ENCODE results near the gene CYP2S1. TPM values are rescaled to one million over a fixed set of nuclear protein-coding genes. Genes with fewer than 3 reads are reported as not detected.

The CYP2S1 gene
- total and polyA plus RNA-seq, 9 of the 15 experiments (the other 6 are each of a cell fraction or from before 2014, with no cell fraction given), result 0.07 to 1.9 (median 0.41) TPM

DNA sequence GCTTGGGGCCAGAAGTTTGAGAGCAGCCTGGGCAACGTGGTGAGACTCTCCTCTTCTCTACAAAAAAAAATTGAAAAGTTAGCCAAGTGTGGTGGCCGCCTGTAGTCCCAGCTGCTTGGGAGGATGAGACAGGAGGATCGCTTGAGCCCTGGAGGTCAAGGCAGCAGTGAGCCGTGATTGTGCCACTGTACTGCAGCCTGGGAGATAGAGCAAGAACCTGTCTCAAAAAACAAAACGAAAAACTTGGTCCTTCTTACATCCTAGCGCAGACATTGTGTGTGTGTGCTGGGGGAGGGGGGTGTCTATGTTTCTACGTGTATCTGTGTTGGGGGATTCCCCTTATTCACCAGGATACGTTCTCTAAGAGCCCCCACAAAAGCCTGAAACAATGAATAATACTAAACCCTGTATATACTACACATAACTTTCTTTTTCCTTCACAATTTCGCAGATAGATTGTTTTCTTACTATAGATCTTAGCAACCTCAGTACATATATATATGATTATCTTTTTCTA is 33.9 kb downstream of the CYP2S1 start:
- H2AFZ ChIP-seq (ENCODE audit: low read depth, low read length), result peak overlapping the region; percentile 92
- intact Hi-C loops (cut with micrococcal nuclease) (loop anchor here (5.0 kb wide), 1 partner anchor 35 kb away; the partner anchor contains the start of gene HNRNPUL1), in situ Hi-C loops (cut with MboI) (no loop called here)
- H3K9me1 ChIP-seq (ENCODE audit: control insufficient read depth, insufficient read depth, low read length), result no peaks in the 10 kb centered on the region
- H3K79me2 ChIP-seq (ENCODE audit: control insufficient read depth, insufficient read depth, low read length), result no peaks in the 10 kb centered on the region
- H3K4me3 ChIP-seq, result peak overlapping the region; percentile 40; the same call in 1 of the 2 replicates
- BruUV-seq (replicated peaks), result no TSS peak
- FAIRE-seq (no peak), DNase-seq (ENCODE audit: extremely low read depth in 1 of 4, low spot score in 3 of 4) (no peak), ATAC-seq (no peak)
- POLR2A ChIA-PET, result interaction anchor here (1.1 to 1.7 kb wide), 2 partner anchors 18 to 37 kb away, joined by 6 read pairs; partner anchors contain the start of gene HNRNPUL1
- TF ChIP-seq GABPB1 (CRISPR knock-in tag; IDR thresholded peaks at IDR 0.05) (no peak), RCOR1 (IDR thresholded peaks at IDR 0.05; ENCODE audit: borderline replicate concordance in 1 of 2, low read depth in 2 of 2, low read length in 2 of 2) (0 out of 4 replicates have a peak, but pooled peaks of 1 of the 2 experiments have one; percentile 2), BRCA1 (IDR thresholded peaks at IDR 0.05) (no peak), BRCA1 (CRISPR knock-in tag; IDR thresholded peaks at IDR 0.05) (0 out of 2 replicates have a peak, but pooled peaks have one; percentile 6)
- H3K9ac ChIP-seq (ENCODE audit: insufficient read depth in 1 of 2, low read depth in 2 of 2, low read length in 2 of 2), result peak overlapping the region; percentile 71 to 89
- peak overlapping the region; percentile 92 for H3K4me2 ChIP-seq (ENCODE audit: insufficient read depth, low read length)
- CTCF ChIA-PET (ENCODE audit: low intra/inter-chr PET ratio), result no interaction called here
- no peaks in the 10 kb centered on the region for H4K20me1 ChIP-seq (replicated peaks; ENCODE audit: control insufficient read depth, insufficient read depth, low read length)
- H3K27me3 ChIP-seq (ENCODE audit: control insufficient read depth in 2 of 2, insufficient read depth in 2 of 2, low read length in 2 of 2), result no peaks in the 10 kb centered on the region; a peak in 1 of 5 replicates
- H3K4me1 ChIP-seq (replicated peaks in 1 of 2; ENCODE audit: control insufficient read depth in 2 of 2, insufficient read depth in 2 of 2, low read length in 2 of 2), result peaks cover 30 to 31% of the 10 kb centered on the region in 2 experiments
- peak overlapping the region; percentile 88 for H3K27ac ChIP-seq (ENCODE audit: extremely low read depth, low read depth, low read length)
- no peaks in the 10 kb centered on the region for H3K36me3 ChIP-seq (ENCODE audit: control insufficient read depth, insufficient read depth, low read length)
- 46% methylated on average over 9 of the region's 9 CpGs for WGBS (ENCODE audit: insufficient coverage, low coverage, missing lambda C conversion rate)
- no peaks in the 10 kb centered on the region for H3K9me3 ChIP-seq (replicated peaks; ENCODE audit: control insufficient read depth, insufficient read depth, low read depth, low read length)

DNA sequence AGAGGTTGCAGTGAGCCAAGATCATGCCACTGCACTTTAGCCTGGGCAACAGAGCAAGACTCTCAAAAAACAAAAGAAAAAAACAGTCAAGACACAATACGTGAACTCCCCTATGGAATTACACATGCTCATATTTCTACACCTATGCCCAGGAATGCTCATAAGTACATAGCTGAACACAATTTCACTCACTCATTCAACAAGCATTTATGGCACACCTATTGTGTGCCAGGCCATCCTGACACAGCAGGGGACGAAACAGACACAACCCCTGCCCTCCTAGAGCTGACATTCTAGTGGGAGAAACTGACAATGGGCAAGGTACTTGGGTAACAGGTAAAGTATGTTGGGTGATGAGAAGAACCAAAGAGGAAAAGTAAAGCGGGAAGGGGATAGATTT is 35.5 kb downstream of the CYP2S1 start:
- peaks cover 26 to 30% of the 10 kb centered on the region in 2 experiments for H3K4me1 ChIP-seq (replicated peaks in 1 of 2; ENCODE audit: control insufficient read depth in 2 of 2, insufficient read depth in 2 of 2, low read length in 2 of 2)
- H3K27ac ChIP-seq (ENCODE audit: extremely low read depth, low read depth, low read length), result no peak overlapping the region
- H3K9me1 ChIP-seq (ENCODE audit: control insufficient read depth, insufficient read depth, low read length), result no peaks in the 10 kb centered on the region
- ChIA-PET CTCF (ENCODE audit: low intra/inter-chr PET ratio) (no interaction called here), POLR2A (interaction anchor here (0.6 kb wide), 1 partner anchor 124 kb away, joined by 3 read pairs; no protein-coding TSS in a partner anchor)
- H3K4me2 ChIP-seq (ENCODE audit: insufficient read depth, low read length), result no peak overlapping the region
- no peaks in the 10 kb centered on the region for H3K36me3 ChIP-seq (ENCODE audit: control insufficient read depth, insufficient read depth, low read length)
- FAIRE-seq (no peak), DNase-seq (ENCODE audit: extremely low read depth in 1 of 4, low spot score in 3 of 4) (no peak), ATAC-seq (no peak)
- no peak overlapping the region for H3K9ac ChIP-seq (ENCODE audit: insufficient read depth in 1 of 2, low read depth in 2 of 2, low read length in 2 of 2)
- no peak overlapping the region for H2AFZ ChIP-seq (ENCODE audit: low read depth, low read length)
- no peaks in the 10 kb centered on the region; a peak in 1 of 5 replicates for H3K27me3 ChIP-seq (ENCODE audit: control insufficient read depth in 2 of 2, insufficient read depth in 2 of 2, low read length in 2 of 2)
- no peak overlapping the region for H3K4me3 ChIP-seq
- H3K9me3 ChIP-seq (replicated peaks; ENCODE audit: control insufficient read depth, insufficient read depth, low read depth, low read length), result no peaks in the 10 kb centered on the region
- no TSS peak for BruUV-seq (replicated peaks)
- intact Hi-C loops (cut with micrococcal nuclease) (loop anchor here (5.0 kb wide), 1 partner anchor 34 kb away; the partner anchor contains the start of gene HNRNPUL1), in situ Hi-C loops (cut with MboI) (no loop called here)
- no peaks in the 10 kb centered on the region for H3K79me2 ChIP-seq (ENCODE audit: control insufficient read depth, insufficient read depth, low read length)
- 93% methylated on average over 3 of the region's 3 CpGs for WGBS (ENCODE audit: insufficient coverage, low coverage, missing lambda C conversion rate)
- no peaks in the 10 kb centered on the region for H4K20me1 ChIP-seq (replicated peaks; ENCODE audit: control insufficient read depth, insufficient read depth, low read length)
- TF ChIP-seq, protein P1, sequence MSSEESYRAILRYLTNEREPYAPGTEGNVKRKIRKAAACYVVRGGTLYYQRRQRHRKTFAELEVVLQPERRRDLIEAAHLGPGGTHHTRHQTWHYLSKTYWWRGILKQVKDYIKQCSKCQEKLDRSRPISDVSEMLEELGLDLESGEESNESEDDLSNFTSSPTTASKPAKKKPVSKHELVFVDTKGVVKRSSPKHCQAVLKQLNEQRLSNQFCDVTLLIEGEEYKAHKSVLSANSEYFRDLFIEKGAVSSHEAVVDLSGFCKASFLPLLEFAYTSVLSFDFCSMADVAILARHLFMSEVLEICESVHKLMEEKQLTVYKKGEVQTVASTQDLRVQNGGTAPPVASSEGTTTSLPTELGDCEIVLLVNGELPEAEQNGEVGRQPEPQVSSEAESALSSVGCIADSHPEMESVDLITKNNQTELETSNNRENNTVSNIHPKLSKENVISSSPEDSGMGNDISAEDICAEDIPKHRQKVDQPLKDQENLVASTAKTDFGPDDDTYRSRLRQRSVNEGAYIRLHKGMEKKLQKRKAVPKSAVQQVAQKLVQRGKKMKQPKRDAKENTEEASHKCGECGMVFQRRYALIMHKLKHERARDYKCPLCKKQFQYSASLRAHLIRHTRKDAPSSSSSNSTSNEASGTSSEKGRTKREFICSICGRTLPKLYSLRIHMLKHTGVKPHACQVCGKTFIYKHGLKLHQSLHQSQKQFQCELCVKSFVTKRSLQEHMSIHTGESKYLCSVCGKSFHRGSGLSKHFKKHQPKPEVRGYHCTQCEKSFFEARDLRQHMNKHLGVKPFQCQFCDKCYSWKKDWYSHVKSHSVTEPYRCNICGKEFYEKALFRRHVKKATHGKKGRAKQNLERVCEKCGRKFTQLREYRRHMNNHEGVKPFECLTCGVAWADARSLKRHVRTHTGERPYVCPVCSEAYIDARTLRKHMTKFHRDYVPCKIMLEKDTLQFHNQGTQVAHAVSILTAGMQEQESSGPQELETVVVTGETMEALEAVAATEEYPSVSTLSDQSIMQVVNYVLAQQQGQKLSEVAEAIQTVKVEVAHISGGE (CRISPR knock-in tag; IDR thresholded peaks at IDR 0.05), result no peak
- TF ChIP-seq, protein P2, sequence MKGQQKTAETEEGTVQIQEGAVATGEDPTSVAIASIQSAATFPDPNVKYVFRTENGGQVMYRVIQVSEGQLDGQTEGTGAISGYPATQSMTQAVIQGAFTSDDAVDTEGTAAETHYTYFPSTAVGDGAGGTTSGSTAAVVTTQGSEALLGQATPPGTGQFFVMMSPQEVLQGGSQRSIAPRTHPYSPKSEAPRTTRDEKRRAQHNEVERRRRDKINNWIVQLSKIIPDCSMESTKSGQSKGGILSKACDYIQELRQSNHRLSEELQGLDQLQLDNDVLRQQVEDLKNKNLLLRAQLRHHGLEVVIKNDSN (CRISPR knock-in tag; IDR thresholded peaks at IDR 0.05), result no peak
- TF ChIP-seq HCFC1 (IDR thresholded peaks at IDR 0.05; ENCODE audit: low read depth, low read length), result no peak
- TF ChIP-seq, protein P3, sequence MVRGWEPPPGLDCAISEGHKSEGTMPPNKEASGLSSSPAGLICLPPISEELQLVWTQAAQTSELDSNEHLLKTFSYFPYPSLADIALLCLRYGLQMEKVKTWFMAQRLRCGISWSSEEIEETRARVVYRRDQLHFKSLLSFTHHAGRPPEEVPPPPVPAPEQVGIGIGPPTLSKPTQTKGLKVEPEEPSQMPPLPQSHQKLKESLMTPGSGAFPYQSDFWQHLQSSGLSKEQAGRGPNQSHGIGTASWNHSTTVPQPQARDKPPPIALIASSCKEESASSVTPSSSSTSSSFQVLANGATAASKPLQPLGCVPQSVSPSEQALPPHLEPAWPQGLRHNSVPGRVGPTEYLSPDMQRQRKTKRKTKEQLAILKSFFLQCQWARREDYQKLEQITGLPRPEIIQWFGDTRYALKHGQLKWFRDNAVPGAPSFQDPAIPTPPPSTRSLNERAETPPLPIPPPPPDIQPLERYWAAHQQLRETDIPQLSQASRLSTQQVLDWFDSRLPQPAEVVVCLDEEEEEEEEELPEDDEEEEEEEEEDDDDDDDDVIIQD (CRISPR knock-in tag; IDR thresholded peaks at IDR 0.05), result no peak
